Iris pigment epithelial cell (primary cell): ENCODE measurements around the gene PPY.
"Not testable (repeated sequence)": the region's sequence is repeated elsewhere in the genome, so short reads cannot be mapped to it uniquely, and the experiment has no call there.

ENCODE experiments used
- DNase-seq: peaks from one replicate; pipeline ENCODE4 v3.0.0-alpha.2; 2011; ENCODE audit warnings: low read depth

PPY gene

DNA sequence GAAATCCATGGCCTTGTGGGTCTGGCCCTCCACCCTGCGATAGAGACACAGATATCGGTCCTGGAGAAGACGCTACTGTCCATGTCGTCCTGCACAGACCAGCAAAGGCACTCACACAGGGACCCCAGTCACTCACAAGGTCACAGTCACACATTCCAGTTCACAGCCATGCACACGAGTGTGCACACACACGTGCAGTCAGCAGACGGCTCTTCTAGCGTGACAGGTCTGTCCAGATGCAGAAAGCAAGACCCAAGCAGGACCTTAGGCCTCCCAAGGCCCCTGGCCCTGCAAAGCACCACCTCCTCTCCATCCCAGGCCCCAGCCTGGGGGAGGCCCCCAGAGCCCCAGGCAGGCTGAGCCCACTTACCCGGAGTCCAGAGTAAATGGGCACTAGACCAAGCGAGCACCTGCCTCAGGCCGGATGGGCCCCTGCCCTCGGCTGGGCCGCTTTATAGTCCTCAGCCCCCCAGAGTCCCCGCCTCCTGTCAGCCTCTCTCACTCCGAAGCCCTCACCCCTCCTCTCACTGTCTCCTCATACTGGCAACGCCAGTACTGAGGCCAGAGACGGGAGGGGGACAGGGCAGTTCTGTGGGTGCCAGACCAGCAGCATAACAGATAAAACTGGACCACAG, at the start of gene PPY:
Gene PPY, minus strand, starts transcription at position 426 of the 635 bp plus-strand sequence. CDS start 822 bp downstream, outside the sequence.
- no peak for DNase-seq

DNA sequence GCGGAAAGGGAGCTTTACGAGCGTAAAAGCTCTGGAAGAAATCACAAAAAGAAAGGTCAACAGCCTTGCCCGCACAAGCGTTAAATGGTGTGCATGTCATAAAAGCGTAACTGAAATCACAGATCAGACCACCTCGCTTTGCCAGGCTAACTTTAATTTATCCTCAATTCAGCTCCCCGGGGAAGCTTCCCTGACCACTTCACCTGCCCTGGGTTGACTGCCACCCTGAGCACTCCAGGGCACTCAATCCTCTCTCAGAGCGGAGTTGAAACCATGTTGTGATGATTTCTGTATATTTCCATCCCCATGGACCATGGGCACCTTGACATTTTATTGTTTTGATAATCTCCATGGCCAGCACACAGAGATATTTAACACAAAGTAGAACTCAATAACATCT, 46.0 kb upstream of the PPY start:
- no peak for DNase-seq

- DNase-seq = no peak
These were observed 45.1 kb upstream of the PPY start for GRCh38 chr17:43987131-43988021.

GRCh38 chr17:43986225-43986981, 44.1 kb upstream of the PPY start:
- DNase-seq = no peak

- no peak for DNase-seq
These were observed 42.2 kb upstream of the PPY start for GRCh38 chr17:43984521-43984920.

- no peak for DNase-seq
These were observed 41.5 kb upstream of the PPY start for GRCh38 chr17:43983515-43984411.

- no peak for DNase-seq
These were observed 40.9 kb upstream of the PPY start for GRCh38 chr17:43983196-43983514.

- DNase-seq = no peak
These were observed 39.9 kb upstream of the PPY start for GRCh38 chr17:43982171-43982570.

DNA sequence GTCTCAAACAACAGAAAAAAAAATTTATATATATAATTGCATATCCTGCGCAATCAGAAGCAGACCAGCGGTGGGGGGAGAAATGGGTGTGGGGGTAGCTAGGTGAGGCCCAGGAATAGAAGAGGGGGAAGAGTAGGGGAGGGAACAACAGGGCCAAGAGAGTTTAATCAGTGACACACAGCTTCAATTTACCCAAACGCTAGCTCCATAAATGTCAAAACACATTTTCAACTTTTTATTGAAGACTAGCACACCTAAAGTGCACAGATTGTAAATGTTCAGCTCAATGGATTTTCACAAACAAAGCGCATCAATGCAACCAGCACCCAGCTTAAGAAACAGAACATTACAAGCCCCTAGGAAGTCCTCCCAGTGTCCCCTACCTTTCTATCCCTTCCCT, 37.4 kb upstream of the PPY start:
- DNase-seq = no peak

DNA sequence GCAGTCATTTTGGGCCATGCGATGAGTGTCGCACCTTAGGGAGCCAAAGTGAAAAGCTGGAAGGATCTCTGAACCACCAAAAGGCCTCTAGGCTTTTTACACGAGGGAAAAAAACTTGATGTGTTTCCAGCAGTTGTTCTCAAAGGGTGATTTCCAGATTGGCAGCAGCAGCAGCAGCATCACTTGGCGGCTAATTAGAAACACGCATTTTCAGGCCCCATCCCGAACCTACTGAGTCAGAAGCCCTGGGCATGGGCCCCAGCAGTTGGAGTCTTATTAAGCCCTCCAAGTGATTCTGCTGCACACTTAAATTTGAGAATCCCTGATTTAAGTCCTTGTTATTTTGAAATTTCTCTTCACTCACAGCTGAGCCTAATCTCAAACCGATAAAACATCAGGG, 36.7 kb upstream of the PPY start:
- no peak for DNase-seq

DNA sequence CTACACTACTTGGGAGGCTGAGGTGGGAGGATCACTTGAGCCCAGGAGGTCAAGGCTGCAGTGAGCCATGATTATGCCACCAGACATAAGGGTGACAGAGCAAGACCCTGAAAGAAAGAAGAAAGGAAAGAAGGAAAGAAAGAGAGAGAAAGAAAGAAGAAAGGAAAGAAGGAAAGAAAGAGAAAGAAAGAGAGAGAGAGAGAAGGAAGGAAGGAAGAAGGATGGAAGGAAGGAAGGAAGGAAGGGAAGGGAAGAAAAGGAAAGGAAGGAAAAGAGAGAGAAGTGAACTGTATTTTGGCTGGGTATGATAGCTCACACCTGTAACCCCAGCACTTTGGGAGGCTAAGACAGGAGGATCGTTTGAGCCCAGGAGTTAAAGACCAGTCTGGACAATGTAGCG, 35.8 kb upstream of the PPY start:
- DNase-seq = no peak

GRCh38 chr17:43976963-43977837, 34.9 kb upstream of the PPY start:
- DNase-seq = no peak

DNA sequence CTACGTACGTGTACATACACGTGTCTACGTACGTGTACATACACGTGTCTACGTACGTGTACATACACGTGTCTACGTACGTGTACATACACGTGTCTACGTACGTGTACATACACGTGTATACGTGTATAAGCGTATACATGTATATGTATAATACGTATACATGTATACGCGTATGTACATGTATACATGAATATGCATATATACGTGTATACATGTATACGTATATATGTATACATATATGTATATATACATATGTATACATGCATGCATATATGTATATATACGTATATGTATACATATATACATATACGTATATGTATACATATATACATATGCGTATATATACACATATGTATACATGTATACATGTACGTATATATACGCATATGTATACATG, 33.6 kb upstream of the PPY start:
- no peak for DNase-seq

- DNase-seq = no peak
These were observed 32.3 kb upstream of the PPY start for GRCh38 chr17:43974382-43975266.

- DNase-seq = not testable (repeated sequence)
These were observed 30.4 kb upstream of the PPY start for GRCh38 chr17:43972444-43973212.

DNA sequence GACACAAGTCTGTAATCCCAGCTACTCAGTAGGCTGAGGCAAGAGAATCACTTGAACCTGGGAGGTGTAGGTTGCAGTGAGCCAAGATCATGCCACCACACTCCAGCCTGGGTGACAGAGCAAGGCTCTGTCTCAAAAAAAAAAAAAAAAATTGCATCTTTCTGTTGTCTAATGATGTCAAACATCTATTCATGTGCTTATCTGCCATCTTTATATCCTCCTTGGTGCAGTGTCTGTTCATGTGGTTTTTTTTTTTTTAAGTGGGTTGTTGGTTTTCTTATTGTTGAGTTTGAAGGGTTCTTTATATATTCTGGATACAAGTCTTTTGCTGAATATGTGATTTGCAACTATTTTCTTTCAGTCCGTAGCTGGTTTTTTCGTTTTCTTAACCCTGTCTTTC, 29.2 kb upstream of the PPY start:
- DNase-seq = not testable (repeated sequence)

- DNase-seq = no peak
These were observed 28.1 kb upstream of the PPY start for GRCh38 chr17:43970366-43970765.

GRCh38 chr17:43967251-43967875, 25.1 kb upstream of the PPY start:
- no peak for DNase-seq

DNA sequence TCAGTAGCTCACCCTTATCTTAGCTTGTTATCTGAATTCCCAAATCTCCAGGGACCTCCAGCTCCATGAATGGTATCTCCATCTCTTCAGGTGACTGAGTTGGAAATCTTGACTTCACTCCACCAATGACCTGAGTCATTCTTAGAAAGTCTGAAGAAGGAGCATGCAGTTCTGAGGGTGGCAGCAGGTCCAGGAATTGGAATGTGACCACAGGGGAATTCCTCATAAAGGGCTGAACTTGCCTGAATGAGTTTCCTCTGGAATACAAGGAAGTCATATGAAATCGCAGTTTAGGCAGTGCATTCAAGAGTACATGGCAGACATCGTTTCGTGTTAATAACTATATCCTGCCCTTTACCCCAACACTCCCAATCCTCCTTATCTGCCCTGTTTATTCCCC, 24.0 kb upstream of the PPY start:
- no peak for DNase-seq
